Neuron (in vitro differentiated cells): ENCODE measurements around the gene FTH1.

Experiments
- H2AFZ ChIP-seq: one replicate; pipeline ENCODE4 v1.6.1; 2013; ENCODE audit warnings: low read depth, mild to moderate bottlenecking, inconsistent platforms, low read length, moderate library complexity
- H3K27me3 ChIP-seq: one replicate; pipeline ENCODE4 v1.6.1; 2013; ENCODE audit warnings: low read length; ENCODE audit not compliant: insufficient read depth
- H3K36me3 ChIP-seq: one replicate; pipeline ENCODE4 v1.6.1; 2013; ENCODE audit warnings: low read length; ENCODE audit not compliant: insufficient read depth
- H3K4me1 ChIP-seq: one replicate; pipeline ENCODE4 v1.6.1; 2013; ENCODE audit warnings: low read length; ENCODE audit not compliant: insufficient read depth
- H3K4me3 ChIP-seq: 2 replicates; pipeline ENCODE4 v1.5.1; 2013; ENCODE audit warnings: mild to moderate bottlenecking, low read length, moderate library complexity
- H3K9me3 ChIP-seq: one replicate; pipeline ENCODE4 v1.6.1; 2013; ENCODE audit warnings: low read length

FTH1 gene

GRCh38 chr11:61974766-61975631 lies 7.6 kb upstream of the FTH1 start:
- Histone ChIP-seq H3K9me3 (no peaks in the 10 kb centered on the region), H2AFZ (no peak overlapping the region), H3K36me3 (no peaks in the 10 kb centered on the region), H3K4me1 (peaks cover 17% of the 10 kb centered on the region), H3K4me3 (no peak overlapping the region), H3K27me3 (no peaks in the 10 kb centered on the region)

GRCh38 chr11:61973476-61974162 lies 6.2 kb upstream of the FTH1 start:
- no peak overlapping the region for H3K4me3 ChIP-seq
- no peaks in the 10 kb centered on the region for H3K36me3 ChIP-seq
- H3K9me3 ChIP-seq = no peaks in the 10 kb centered on the region
- no peak overlapping the region for H2AFZ ChIP-seq
- no peaks in the 10 kb centered on the region for H3K27me3 ChIP-seq
- peaks cover 17% of the 10 kb centered on the region for H3K4me1 ChIP-seq

- H3K9me3 ChIP-seq = no peaks in the 10 kb centered on the region
- H3K4me1 ChIP-seq = peaks cover 21% of the 10 kb centered on the region
- H3K36me3 ChIP-seq = no peaks in the 10 kb centered on the region
- H3K27me3 ChIP-seq = no peaks in the 10 kb centered on the region
- H2AFZ ChIP-seq = no peak overlapping the region
- no peak overlapping the region for H3K4me3 ChIP-seq
Measured at GRCh38 chr11:61972672-61973475, 5.4 kb upstream of the FTH1 start.

- Histone ChIP-seq H3K4me3 (no peak overlapping the region), H3K4me1 (peaks cover 22% of the 10 kb centered on the region), H3K27me3 (no peaks in the 10 kb centered on the region), H2AFZ (no peak overlapping the region), H3K9me3 (no peaks in the 10 kb centered on the region), H3K36me3 (no peaks in the 10 kb centered on the region)
Measured at GRCh38 chr11:61972112-61972671, 4.8 kb upstream of the FTH1 start.

- Histone ChIP-seq H3K4me3 (no peak overlapping the region), H3K4me1 (peaks cover 22% of the 10 kb centered on the region)
Measured at GRCh38 chr11:61971248-61972111, 4.0 kb upstream of the FTH1 start.

GRCh38 chr11:61969838-61970662 lies 2.6 kb upstream of the FTH1 start:
- Histone ChIP-seq H3K36me3 (peaks cover 7% of the 10 kb centered on the region), H2AFZ (no peak overlapping the region), H3K4me3 (no peak overlapping the region), H3K27me3 (no peaks in the 10 kb centered on the region), H3K9me3 (no peaks in the 10 kb centered on the region), H3K4me1 (peaks cover 32% of the 10 kb centered on the region)

More at GRCh38 chr11:61971248-61972111, 4.0 kb upstream of the FTH1 start:
- H2AFZ ChIP-seq = no peak overlapping the region
- no peaks in the 10 kb centered on the region for H3K27me3 ChIP-seq
- H3K36me3 ChIP-seq = no peaks in the 10 kb centered on the region
- H3K9me3 ChIP-seq = no peaks in the 10 kb centered on the region

GRCh38 chr11:61969391-61969758 lies 1.9 kb upstream of the FTH1 start:
- Histone ChIP-seq H3K4me1 (peaks cover 32% of the 10 kb centered on the region), H2AFZ (no peak overlapping the region), H3K27me3 (no peaks in the 10 kb centered on the region), H3K36me3 (peaks cover 12% of the 10 kb centered on the region), H3K4me3 (no peak overlapping the region), H3K9me3 (no peaks in the 10 kb centered on the region)

- no peaks in the 10 kb centered on the region for H3K9me3 ChIP-seq
- H3K36me3 ChIP-seq = peaks cover 17% of the 10 kb centered on the region
- H3K4me3 ChIP-seq = peak overlapping the region; percentile 86
- H2AFZ ChIP-seq = peak overlapping the region; percentile 80
- no peaks in the 10 kb centered on the region for H3K27me3 ChIP-seq
- peaks cover 32% of the 10 kb centered on the region for H3K4me1 ChIP-seq
Measured at GRCh38 chr11:61968758-61969390, 1.4 kb upstream of the FTH1 start.

- peak overlapping the region; percentile 86 for H3K4me3 ChIP-seq
- peak overlapping the region; percentile 80 for H2AFZ ChIP-seq
- no peaks in the 10 kb centered on the region for H3K9me3 ChIP-seq
- H3K4me1 ChIP-seq = peaks cover 32% of the 10 kb centered on the region
- H3K27me3 ChIP-seq = no peaks in the 10 kb centered on the region
- H3K36me3 ChIP-seq = peaks cover 23% of the 10 kb centered on the region
Measured at GRCh38 chr11:61967924-61968757, 707 bp upstream of the FTH1 start.

GRCh38 chr11:61966734-61967115 lies 709 bp downstream of the FTH1 start:
- Histone ChIP-seq H3K9me3 (no peaks in the 10 kb centered on the region), H3K4me1 (peaks cover 22% of the 10 kb centered on the region), H3K4me3 (peak overlapping the region; percentile 86)

More at GRCh38 chr11:61966734-61967115, 709 bp downstream of the FTH1 start:
- Histone ChIP-seq H2AFZ (no peak overlapping the region), H3K27me3 (no peaks in the 10 kb centered on the region), H3K36me3 (peaks cover 26% of the 10 kb centered on the region)
